K562 (cell line): ENCODE results near the gene LPCAT1. TPM values are rescaled to one million over a fixed set of nuclear protein-coding genes. Genes with fewer than 3 reads are reported as not detected.

Experiments used
- CTCFL ChIP-seq: IDR thresholded peaks from 2 replicates; pipeline ENCODE4 v1.6.1; 2011; ENCODE audit warnings: borderline replicate concordance, low read depth, mild to moderate bottlenecking, moderate library complexity, low read length; ENCODE audit not compliant: insufficient read depth, poor library complexity, severe bottlenecking
- GTF2F1 ChIP-seq: IDR thresholded peaks from 2 replicates; pipeline ENCODE4 v1.6.1; 2011; ENCODE audit warnings: low read depth, low read length, improper control_type of control experiment
- HNRNPLL ChIP-seq: fragments of 200-400 bp; formaldehyde crosslinking; IDR thresholded peaks from 2 replicates; pipeline ENCODE4 v1.6.1; 2017; ENCODE audit warnings: low read length, low read depth, mild to moderate bottlenecking; ENCODE audit not compliant: poor library complexity, severe bottlenecking
- KLF16 ChIP-seq: IDR thresholded peaks from 2 replicates; pipeline ENCODE4 v1.6.1; 2016; ENCODE audit warnings: antibody characterized with exemption
- KLF6 ChIP-seq: fragments of 250-450 bp; sonication (Bioruptor Pico); IDR thresholded peaks from 2 replicates; pipeline ENCODE4 v1.4.0; 2020; ENCODE audit warnings: mild to moderate bottlenecking, moderate library complexity, borderline replicate concordance
- L3MBTL2 ChIP-seq: fragments of 450-650 bp; IDR thresholded peaks from 2 replicates; pipeline ENCODE4 v1.6.1; 2016; ENCODE audit warnings: mild to moderate bottlenecking, moderate library complexity
- MBD2 ChIP-seq: sonication (generic); IDR thresholded peaks from 2 replicates; pipeline ENCODE4 v1.6.1; 2016; ENCODE audit warnings: low read depth, borderline replicate concordance
- MCM7 ChIP-seq, 2 experiments: fragments of 450-650 bp; IDR thresholded peaks; 2 replicates each; pipeline ENCODE4 v1.6.1; 2016 to 2018
- NONO ChIP-seq, 2 experiments: fragments of 200-400 bp in 1 of 2; fragments of 450-650 bp in 1 of 2; formaldehyde crosslinking in 1 of 2; IDR thresholded peaks; 2 replicates each; pipeline ENCODE4 v1.6.1; 2017; ENCODE audit warnings: low read depth in 2 of 2, mild to moderate bottlenecking in 2 of 2, moderate library complexity in 2 of 2, low read length in 1 of 2
- NRF1 ChIP-seq, 2 experiments: fragments of 450-650 bp; IDR thresholded peaks in 1 of 2; conservative IDR thresholded peaks in 1 of 2; 2 replicates each; pipeline ENCODE4 v1.6.1; 2014; ENCODE audit warnings: mild to moderate bottlenecking in 2 of 2
- PHF8 ChIP-seq: fragments of 200-600 bp; sonication (generic); IDR thresholded peaks from 2 replicates; pipeline ENCODE4 v1.6.1; 2012; ENCODE audit warnings: mixed run types, mild to moderate bottlenecking, inconsistent platforms, low read length, moderate library complexity, borderline replicate concordance
- RBM17 ChIP-seq: fragments of 200-400 bp; formaldehyde crosslinking; IDR thresholded peaks from 2 replicates; pipeline ENCODE4 v1.6.1; 2017; ENCODE audit warnings: low read depth, mild to moderate bottlenecking, low read length, borderline replicate concordance
- REST ChIP-seq, 2 experiments: fragments of 450-650 bp; formaldehyde crosslinking in 1 of 2; IDR thresholded peaks; 2 replicates each; pipeline versions ENCODE4 v1.4.0 to v1.6.1; 2014 to 2020; ENCODE audit warnings: mild to moderate bottlenecking in 2 of 2, borderline replicate concordance in 1 of 2, low read depth in 1 of 2
- SMARCE1 ChIP-seq: fragments of 450-650 bp; IDR thresholded peaks from 2 replicates; pipeline ENCODE4 v1.7.1; 2016; ENCODE audit warnings: mild to moderate bottlenecking
- SRSF9 ChIP-seq: fragments of 200-400 bp; formaldehyde crosslinking; IDR thresholded peaks from 2 replicates; pipeline ENCODE4 v1.6.1; 2017; ENCODE audit warnings: low read depth, low read length, borderline replicate concordance
- ZNF23 ChIP-seq: fragments of 250-450 bp; sonication (Bioruptor Pico); IDR thresholded peaks from 2 replicates; pipeline ENCODE4 v1.4.0; 2020; ENCODE audit warnings: mild to moderate bottlenecking
- ZNF551 ChIP-seq: fragments of 250-450 bp; sonication (Bioruptor Pico); IDR thresholded peaks from 2 replicates; pipeline ENCODE4 v1.5.0; 2021; ENCODE audit warnings: mild to moderate bottlenecking, moderate library complexity
- ZNF764 ChIP-seq: fragments of 250-450 bp; sonication (Bioruptor Pico); IDR thresholded peaks from 2 replicates; pipeline ENCODE4 v1.4.0; 2020; ENCODE audit warnings: low read depth, mild to moderate bottlenecking, moderate library complexity
- polyA plus RNA-seq, 8 experiments: library from polyadenylated mRNA; depleted of rRNA in 4 of 8; stranded (reverse) in 5 of 8; unstranded in 3 of 8; fragments of >200 nt; fragmentation: Nextera tagmentation in 2 of 8; fragmentation: Illumina TruSeq in 1 of 8; extraction: Ambion mirVana in 2 of 8; extraction: Trizol in 1 of 8; gene quantifications; 2 replicates each; pipeline versions ENCODE4 v1.2.1 to v1.2.3, GENCODE V29; 2011 to 2014; ENCODE audit warnings: inconsistent platforms in 1 of 8, missing spikeins in 1 of 8
- total RNA-seq, 7 experiments: library from RNA; depleted of rRNA in 6 of 7; stranded (reverse); fragments of >200 nt in 6 of 7; fragmentation: Illumina TruSeq in 2 of 7; extraction: Trizol in 2 of 7; gene quantifications; 2 replicates each; pipeline versions ENCODE4 v1.2.1 to v1.2.3, GENCODE V29; 2011 to 2021; ENCODE audit warnings: low replicate concordance in 1 of 7

Gene LPCAT1
- total and polyA plus RNA-seq, 9 of the 15 experiments (the other 6 are each of a cell fraction or from before 2014, with no cell fraction given) = 0.14 to 18.4 (median 13.9) TPM

GRCh38 chr5:1564182-1564748 lies 40.5 kb upstream of the LPCAT1 start (continued):
- TF ChIP-seq REST (IDR thresholded peaks at IDR 0.05; ENCODE audit: borderline replicate concordance) = peak; percentile 32; the same call in 1 of the 2 replicates
- TF ChIP-seq REST (CRISPR knock-in tag; IDR thresholded peaks at IDR 0.05; ENCODE audit: low read depth) = no peak
- no peak for TF ChIP-seq KLF16
- TF ChIP-seq PHF8 = no peak
- no peak for TF ChIP-seq NONO (IDR thresholded peaks at IDR 0.05; ENCODE audit: low read depth in 2 of 2, low read length in 1 of 2)
- TF ChIP-seq HNRNPLL = no peak
- no peak for TF ChIP-seq NRF1 (conservative IDR thresholded peaks at IDR 0.05 in 1 of 2, IDR thresholded peaks at IDR 0.05 in 1 of 2)
- no peak for TF ChIP-seq GTF2F1
- no peak for TF ChIP-seq ZNF551
- no peak for TF ChIP-seq CTCFL
- TF ChIP-seq MCM7 (IDR thresholded peaks at IDR 0.05) = no peak
- no peak for TF ChIP-seq MBD2
- no peak for TF ChIP-seq SRSF9
- TF ChIP-seq ZNF764 (CRISPR knock-in tag) = no peak
- no peak for TF ChIP-seq RBM17
- no peak for TF ChIP-seq SMARCE1
- no peak for TF ChIP-seq KLF6 (CRISPR knock-in tag)
- no peak for TF ChIP-seq ZNF23 (CRISPR knock-in tag)
- peak; percentile 24; the same call in 1 of the 2 replicates for TF ChIP-seq L3MBTL2
